ENCODE results near the gene PPP2R3C.
"Not testable (repeated sequence)": the region's sequence is repeated elsewhere in the genome, so short reads cannot be mapped to it uniquely, and the experiment has no call there.

PPP2R3C gene

GRCh38 chr14:35050652-35051051, 71.1 kb downstream of the PPP2R3C start:
- DNase-seq, result no peak

- DNase-seq, result no peak
These were observed 73.7 kb downstream of the PPP2R3C start for GRCh38 chr14:35047976-35048513.

- peak in 1 of 2 experiments; percentile 56 for DNase-seq
These were observed 74.8 kb downstream of the PPP2R3C start for GRCh38 chr14:35046751-35047536.

- peak; percentile 94 to 97 for DNase-seq
These were observed 75.6 kb downstream of the PPP2R3C start, which contains the start of gene FAM177A1 for GRCh38 chr14:35046048-35046750. Gene FAM177A1 (plus strand): TSS chr14:35046272. CDS start chr14:35046464, 192 bp downstream.

- DNase-seq, result no peak
These were observed 76.1 kb downstream of the PPP2R3C start for GRCh38 chr14:35045798-35046047.

GRCh38 chr14:35044939-35045797, 76.6 kb downstream of the PPP2R3C start:
- DNase-seq, result no peak

- DNase-seq, result no peak
These were observed 78.7 kb downstream of the PPP2R3C start for GRCh38 chr14:35043046-35043445.

- DNase-seq, result no peak
These were observed 79.2 kb downstream of the PPP2R3C start for GRCh38 chr14:35042632-35043031.

GRCh38 chr14:35038312-35038711, 83.5 kb downstream of the PPP2R3C start:
- DNase-seq, result not testable (repeated sequence)
